CD4-positive, alpha-beta T cell treated with Interleukin-17A for 1 hour (primary cell): ENCODE results near the gene SNX8.
"Not testable (repeated sequence)": the region's sequence is repeated elsewhere in the genome, so short reads cannot be mapped to it uniquely, and the experiment has no call there.

ENCODE experiments used
- DNase-seq: peaks from one replicate; pipeline ENCODE4 v3.0.0-alpha.2; 2020

Gene SNX8

GRCh38 chr7:2289621-2290020, 24.6 kb downstream of the SNX8 start:
- no peak for DNase-seq

- no peak for DNase-seq
Measured at GRCh38 chr7:2289111-2289586, 25.1 kb downstream of the SNX8 start.

- DNase-seq, result no peak
Measured at GRCh38 chr7:2288503-2288902, 25.7 kb downstream of the SNX8 start.

GRCh38 chr7:2287745-2288144, 26.5 kb downstream of the SNX8 start:
- no peak for DNase-seq

GRCh38 chr7:2283074-2283473, 31.2 kb downstream of the SNX8 start:
- DNase-seq, result no peak

GRCh38 chr7:2282185-2282751, 32.0 kb downstream of the SNX8 start:
- no peak for DNase-seq

- DNase-seq, result no peak
Measured at GRCh38 chr7:2281541-2281940, 32.7 kb downstream of the SNX8 start.

- DNase-seq, result no peak
Measured at GRCh38 chr7:2280424-2280823, 33.8 kb downstream of the SNX8 start.

GRCh38 chr7:2279896-2280295, 34.3 kb downstream of the SNX8 start:
- DNase-seq, result no peak

- no peak for DNase-seq
Measured at GRCh38 chr7:2278026-2278425, 36.2 kb downstream of the SNX8 start.

- no peak for DNase-seq
Measured at GRCh38 chr7:2276107-2276506, 38.1 kb downstream of the SNX8 start.

GRCh38 chr7:2275101-2275500, 39.1 kb downstream of the SNX8 start:
- DNase-seq, result no peak

- DNase-seq, result no peak
Measured at GRCh38 chr7:2274666-2275065, 39.6 kb downstream of the SNX8 start.

- no peak for DNase-seq
Measured at GRCh38 chr7:2273866-2274265, 40.4 kb downstream of the SNX8 start.

- no peak for DNase-seq
Measured at GRCh38 chr7:2272031-2272430, 42.2 kb downstream of the SNX8 start.

- no peak for DNase-seq
Measured at GRCh38 chr7:2271273-2272026, 42.8 kb downstream of the SNX8 start.

GRCh38 chr7:2270495-2270894, 43.7 kb downstream of the SNX8 start:
- no peak for DNase-seq

GRCh38 chr7:2269991-2270460, 44.2 kb downstream of the SNX8 start:
- no peak for DNase-seq

GRCh38 chr7:2269089-2269990, 44.9 kb downstream of the SNX8 start:
- not testable (repeated sequence) for DNase-seq

- DNase-seq, result no peak
Measured at GRCh38 chr7:2266911-2267310, 47.3 kb downstream of the SNX8 start.

- no peak for DNase-seq
Measured at GRCh38 chr7:2264158-2264557, 50.1 kb downstream of the SNX8 start.

GRCh38 chr7:2263176-2263575, 51.1 kb downstream of the SNX8 start:
- DNase-seq, result no peak

- peak; percentile 20 for DNase-seq
Measured at GRCh38 chr7:2261611-2262010, 52.6 kb downstream of the SNX8 start.

- no peak for DNase-seq
Measured at GRCh38 chr7:2260820-2261219, 53.4 kb downstream of the SNX8 start.
